Measurements from ENCODE around the gene IL13RA1.
"Not testable (repeated sequence)": the region's sequence is repeated elsewhere in the genome, so short reads cannot be mapped to it uniquely, and the experiment has no call there.

IL13RA1 gene

DNA sequence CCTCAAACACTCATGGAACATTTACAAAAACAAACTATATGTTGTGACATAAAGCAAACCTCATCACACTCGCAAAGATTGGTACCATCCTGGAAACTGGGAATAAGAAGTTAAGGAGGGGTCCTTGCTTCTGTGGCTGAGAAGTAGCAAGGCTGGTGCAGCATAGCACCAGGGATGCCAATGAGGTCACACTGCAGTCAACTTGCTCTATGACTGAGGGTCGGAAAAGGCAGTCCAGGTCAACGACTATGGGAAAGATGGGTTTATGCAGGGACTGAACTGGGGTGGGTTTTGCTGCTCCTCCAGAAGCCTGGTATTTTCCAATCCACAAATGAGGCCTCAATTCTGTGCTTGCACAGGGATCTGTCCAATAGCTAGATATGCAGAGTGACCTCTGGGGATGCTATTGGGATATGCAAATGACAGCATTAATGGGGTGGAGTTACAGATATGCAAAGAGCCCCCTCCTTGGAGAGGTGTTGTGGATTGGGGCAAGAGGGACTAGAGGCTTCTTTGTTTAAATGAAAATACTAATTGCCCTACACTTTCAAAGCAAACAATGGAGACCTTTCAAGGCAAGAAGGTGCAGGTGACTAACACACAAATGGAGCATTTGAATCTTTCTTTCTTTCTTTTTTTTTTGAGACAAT lies 7.2 kb upstream of the IL13RA1 start:
- Mint-ChIP-seq H3K9me3 (no peaks in the 10 kb centered on the region), H3K27ac (no peak overlapping the region), H3K4me1 (ENCODE audit: low read depth) (peaks cover 17% of the 10 kb centered on the region), H3K4me3 (no peak overlapping the region), H3K27me3 (peaks cover 4% of the 10 kb centered on the region), H3K36me3 (ENCODE audit: low read depth) (no peaks in the 10 kb centered on the region)

DNA sequence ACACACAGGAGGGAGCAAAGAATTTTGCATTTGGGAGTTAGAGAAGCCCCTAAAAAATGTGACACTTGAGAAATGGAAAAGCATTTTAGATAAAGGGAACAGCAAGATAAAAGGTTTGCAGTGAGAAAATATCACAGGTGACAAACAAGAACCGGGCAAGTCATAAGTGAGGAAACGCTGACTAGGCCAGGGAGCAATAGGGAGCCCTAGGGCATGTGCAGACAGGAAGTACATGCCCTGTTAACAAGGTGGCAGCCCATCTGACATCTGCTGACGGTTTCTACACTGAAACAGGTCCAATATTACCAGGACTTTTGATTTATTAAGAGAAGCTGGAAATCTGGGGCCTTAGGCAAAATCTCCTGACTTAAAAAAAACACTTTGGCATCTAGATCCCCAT lies 4.0 kb upstream of the IL13RA1 start:
- H3K4me3 Mint-ChIP-seq: no peak overlapping the region
- no peaks in the 10 kb centered on the region for H3K36me3 Mint-ChIP-seq (ENCODE audit: low read depth)
- no peak overlapping the region for H3K27ac Mint-ChIP-seq
- H3K27me3 Mint-ChIP-seq: peaks cover 8% of the 10 kb centered on the region
- no peaks in the 10 kb centered on the region for H3K9me3 Mint-ChIP-seq
- peaks cover 16% of the 10 kb centered on the region for H3K4me1 Mint-ChIP-seq (ENCODE audit: low read depth)

DNA sequence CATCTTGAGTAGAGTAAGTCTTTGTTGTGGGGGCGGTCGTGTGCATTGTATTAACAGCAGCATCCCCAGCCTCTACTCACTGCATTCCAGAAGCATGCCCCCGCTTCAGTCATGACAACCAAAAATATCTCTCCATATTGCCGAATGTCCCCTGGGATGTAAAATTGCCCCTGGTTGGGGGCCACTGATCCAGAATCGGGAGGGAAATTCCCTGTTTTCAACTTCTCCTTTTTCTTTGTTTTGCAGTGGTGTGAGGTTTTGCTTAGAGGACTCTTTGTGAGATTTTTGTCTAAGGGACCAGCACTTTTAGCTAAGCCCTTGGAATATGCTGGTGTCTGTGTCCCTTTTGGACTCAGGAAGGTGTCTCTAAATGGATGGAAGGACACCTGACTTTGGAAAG lies 3.0 kb upstream of the IL13RA1 start:
- no peak overlapping the region for H3K4me3 Mint-ChIP-seq
- no peaks in the 10 kb centered on the region for H3K9me3 Mint-ChIP-seq
- H3K27me3 Mint-ChIP-seq: peaks cover 8% of the 10 kb centered on the region
- peaks cover 16% of the 10 kb centered on the region for H3K4me1 Mint-ChIP-seq (ENCODE audit: low read depth)
- H3K27ac Mint-ChIP-seq: peak overlapping the region; percentile 68
- H3K36me3 Mint-ChIP-seq (ENCODE audit: low read depth): no peaks in the 10 kb centered on the region

DNA sequence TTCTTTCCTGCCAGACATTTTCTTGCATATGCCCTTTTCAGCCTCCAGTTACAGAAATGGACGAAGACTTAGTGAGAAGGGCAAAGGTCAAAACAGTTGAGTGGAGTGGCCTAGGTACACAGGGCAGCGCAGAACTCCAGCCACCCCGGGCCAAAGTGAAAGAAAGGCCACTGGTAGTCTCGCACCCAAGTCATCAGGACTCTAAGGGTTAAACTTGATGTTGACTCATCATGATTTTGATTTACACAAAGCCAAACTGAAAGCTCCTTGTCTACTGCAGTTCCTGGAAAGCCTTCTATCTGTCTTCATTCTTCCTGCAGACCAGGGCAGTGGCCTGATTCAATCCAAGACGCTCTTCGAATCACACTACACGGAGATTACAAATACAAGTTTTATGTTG lies 2.6 kb upstream of the IL13RA1 start:
- H3K27ac Mint-ChIP-seq: no peak overlapping the region
- H3K36me3 Mint-ChIP-seq (ENCODE audit: low read depth): no peaks in the 10 kb centered on the region
- no peak overlapping the region for H3K4me3 Mint-ChIP-seq
- no peaks in the 10 kb centered on the region for H3K9me3 Mint-ChIP-seq
- H3K27me3 Mint-ChIP-seq: peaks cover 8% of the 10 kb centered on the region
- peaks cover 16% of the 10 kb centered on the region for H3K4me1 Mint-ChIP-seq (ENCODE audit: low read depth)

- Mint-ChIP-seq H3K4me3 (peak overlapping the region; percentile 53), H3K27ac (no peak overlapping the region), H3K27me3 (peaks cover 15% of the 10 kb centered on the region), H3K36me3 (ENCODE audit: low read depth) (no peaks in the 10 kb centered on the region), H3K9me3 (no peaks in the 10 kb centered on the region), H3K4me1 (ENCODE audit: low read depth) (peaks cover 16% of the 10 kb centered on the region)
Measured at GRCh38 chrX:118726396-118726795, 1.0 kb upstream of the IL13RA1 start.

GRCh38 chrX:118727686-118728339 lies 407 bp downstream of the IL13RA1 start:
- no peaks in the 10 kb centered on the region for H3K9me3 Mint-ChIP-seq
- no peak overlapping the region for H3K27ac Mint-ChIP-seq
- H3K27me3 Mint-ChIP-seq: peaks cover 15% of the 10 kb centered on the region
- no peaks in the 10 kb centered on the region for H3K36me3 Mint-ChIP-seq (ENCODE audit: low read depth)
- peaks cover 16% of the 10 kb centered on the region for H3K4me1 Mint-ChIP-seq (ENCODE audit: low read depth)
- peak overlapping the region; percentile 63 for H3K4me3 Mint-ChIP-seq

- Mint-ChIP-seq H3K4me3 (peak overlapping the region; percentile 54), H3K4me1 (ENCODE audit: low read depth) (peaks cover 8% of the 10 kb centered on the region), H3K27ac (no peak overlapping the region), H3K9me3 (no peaks in the 10 kb centered on the region), H3K27me3 (peaks cover 15% of the 10 kb centered on the region), H3K36me3 (ENCODE audit: low read depth) (no peaks in the 10 kb centered on the region)
Measured at GRCh38 chrX:118729042-118729652, 1.7 kb downstream of the IL13RA1 start.

DNA sequence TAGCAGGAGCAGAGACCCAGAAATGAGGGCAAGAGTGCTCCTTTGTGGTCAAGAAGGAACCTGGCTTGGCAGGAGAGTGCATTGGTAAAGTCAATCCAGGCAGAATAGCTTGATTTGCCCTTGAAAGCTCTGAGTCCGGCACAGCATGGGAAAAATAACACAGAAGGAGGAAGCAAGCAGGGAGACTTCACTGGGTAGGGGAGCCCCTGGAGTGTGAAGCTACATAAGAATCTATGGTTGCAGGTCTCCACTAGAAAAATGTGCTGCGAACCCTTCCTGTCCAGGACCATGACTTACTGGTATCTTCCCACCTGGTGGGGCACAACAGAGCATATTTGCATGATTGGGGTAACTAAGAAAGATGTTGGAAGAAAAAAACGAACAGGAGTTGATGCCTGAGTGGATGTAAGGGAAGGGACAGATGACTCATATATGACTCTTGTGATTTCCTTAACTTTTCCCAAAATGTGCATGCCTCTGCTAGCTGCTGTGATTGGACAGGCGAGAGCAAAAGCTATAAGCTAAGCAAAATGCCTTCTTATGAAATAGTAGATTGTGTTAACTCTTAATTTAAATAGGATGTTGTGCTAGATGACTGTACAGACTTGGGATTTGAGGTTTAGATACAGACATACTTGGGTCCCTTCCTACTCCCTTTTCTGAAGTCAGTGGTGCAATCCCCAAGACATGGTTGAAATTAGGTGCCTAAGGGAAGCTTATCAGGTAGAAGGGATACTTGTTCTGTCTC lies 3.3 kb downstream of the IL13RA1 start:
- H3K27me3 Mint-ChIP-seq: peaks cover 20% of the 10 kb centered on the region
- H3K4me3 Mint-ChIP-seq: no peak overlapping the region
- H3K27ac Mint-ChIP-seq: no peak overlapping the region
- H3K36me3 Mint-ChIP-seq (ENCODE audit: low read depth): no peaks in the 10 kb centered on the region
- peaks cover 3% of the 10 kb centered on the region for H3K4me1 Mint-ChIP-seq (ENCODE audit: low read depth)
- H3K9me3 Mint-ChIP-seq: peaks cover 4% of the 10 kb centered on the region

DNA sequence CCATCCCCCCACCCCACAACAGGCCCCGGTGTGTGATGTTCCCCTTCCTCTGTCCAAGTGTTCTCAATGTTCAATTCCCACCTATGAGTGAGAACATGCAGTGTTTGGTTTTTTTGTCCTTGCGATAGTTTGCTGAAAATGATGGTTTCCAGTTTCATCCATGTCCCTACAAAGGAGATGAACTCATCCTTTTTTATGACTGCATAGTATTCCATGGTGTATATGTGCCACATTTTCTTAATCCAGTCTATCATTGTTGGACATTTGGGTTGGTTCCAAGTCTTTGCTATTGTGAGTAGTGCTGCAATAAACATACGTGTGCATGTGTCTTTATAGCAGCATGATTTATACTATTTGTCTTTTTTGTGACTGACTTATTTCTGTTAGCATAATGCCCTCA lies 5.1 kb downstream of the IL13RA1 start:
- H3K27me3 Mint-ChIP-seq: peaks cover 25% of the 10 kb centered on the region
- H3K36me3 Mint-ChIP-seq (ENCODE audit: low read depth); H3K4me3 Mint-ChIP-seq; H3K9me3 Mint-ChIP-seq; H3K4me1 Mint-ChIP-seq (ENCODE audit: low read depth); H3K27ac Mint-ChIP-seq: not testable (repeated sequence)

DNA sequence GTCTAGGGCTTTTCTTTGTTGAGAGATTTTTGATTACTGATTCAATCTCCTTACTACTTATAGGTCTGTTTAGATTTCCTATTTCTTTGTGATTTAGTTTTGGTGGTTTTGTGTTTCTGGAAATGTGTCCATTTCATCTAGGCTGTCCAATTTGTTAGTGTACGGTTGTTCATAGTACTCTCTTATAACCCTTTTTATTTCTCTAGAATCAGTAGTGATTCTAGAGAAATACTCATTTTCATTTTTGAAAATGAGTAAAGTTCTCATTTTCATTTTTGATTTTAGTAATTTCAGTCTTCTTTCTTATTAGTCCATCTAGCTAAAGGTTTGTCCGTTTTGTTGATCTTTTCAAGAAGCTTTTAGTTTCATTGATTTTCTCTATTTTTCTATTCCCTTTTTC lies 7.5 kb downstream of the IL13RA1 start:
- Mint-ChIP-seq H3K27me3 (peaks cover 21% of the 10 kb centered on the region), H3K36me3 (ENCODE audit: low read depth) (no peaks in the 10 kb centered on the region), H3K9me3 (peaks cover 7% of the 10 kb centered on the region), H3K27ac (peak overlapping the region; percentile 56), H3K4me1 (ENCODE audit: low read depth) (peaks cover 9% of the 10 kb centered on the region), H3K4me3 (no peak overlapping the region)

- Mint-ChIP-seq H3K4me1 (ENCODE audit: low read depth) (peaks cover 9% of the 10 kb centered on the region), H3K9me3 (peaks cover 7% of the 10 kb centered on the region), H3K36me3 (ENCODE audit: low read depth) (no peaks in the 10 kb centered on the region), H3K4me3 (no peak overlapping the region), H3K27ac (peak overlapping the region; percentile 22), H3K27me3 (peaks cover 13% of the 10 kb centered on the region)
Measured at GRCh38 chrX:118736394-118737010, 9.1 kb downstream of the IL13RA1 start.

DNA sequence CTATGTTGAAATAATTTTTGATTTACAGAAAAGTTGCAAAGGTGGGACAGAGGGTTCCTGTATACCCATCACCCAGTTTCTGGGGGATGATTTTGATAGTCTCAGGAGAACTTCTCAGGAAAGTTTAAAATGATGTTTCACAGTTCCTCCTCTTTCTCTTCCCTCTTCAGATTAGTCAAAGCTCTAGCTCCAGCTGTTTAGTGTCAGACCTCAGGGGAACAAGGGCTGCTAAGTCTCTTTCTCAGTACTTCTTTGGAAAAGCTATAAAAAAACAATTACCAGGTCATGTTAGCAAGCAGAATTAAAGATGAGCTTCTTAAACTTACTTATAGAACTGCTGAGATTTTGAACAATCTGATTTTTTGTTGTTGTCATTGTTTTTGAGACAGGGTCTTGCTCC lies 12.2 kb downstream of the IL13RA1 start:
- H3K27ac Mint-ChIP-seq: no peak overlapping the region
- peaks cover 12% of the 10 kb centered on the region for H3K27me3 Mint-ChIP-seq
- peaks cover 5% of the 10 kb centered on the region for H3K9me3 Mint-ChIP-seq
- no peak overlapping the region for H3K4me3 Mint-ChIP-seq
- no peaks in the 10 kb centered on the region for H3K36me3 Mint-ChIP-seq (ENCODE audit: low read depth)
- peaks cover 9% of the 10 kb centered on the region for H3K4me1 Mint-ChIP-seq (ENCODE audit: low read depth)

- Mint-ChIP-seq H3K9me3 (peaks cover 4% of the 10 kb centered on the region), H3K4me3 (no peak overlapping the region), H3K27me3 (peaks cover 9% of the 10 kb centered on the region), H3K36me3 (ENCODE audit: low read depth) (no peaks in the 10 kb centered on the region), H3K4me1 (ENCODE audit: low read depth) (peaks cover 9% of the 10 kb centered on the region), H3K27ac (no peak overlapping the region)
Measured at GRCh38 chrX:118740276-118740889, 13.0 kb downstream of the IL13RA1 start.

- Mint-ChIP-seq H3K4me1 (ENCODE audit: low read depth) (no peaks in the 10 kb centered on the region), H3K4me3 (no peak overlapping the region), H3K27ac (no peak overlapping the region), H3K27me3 (no peaks in the 10 kb centered on the region), H3K36me3 (ENCODE audit: low read depth) (no peaks in the 10 kb centered on the region), H3K9me3 (peaks cover 3% of the 10 kb centered on the region)
Measured at GRCh38 chrX:118742176-118742575, 14.8 kb downstream of the IL13RA1 start.
